ENCODE data around the gene NEDD4L.

DNA sequence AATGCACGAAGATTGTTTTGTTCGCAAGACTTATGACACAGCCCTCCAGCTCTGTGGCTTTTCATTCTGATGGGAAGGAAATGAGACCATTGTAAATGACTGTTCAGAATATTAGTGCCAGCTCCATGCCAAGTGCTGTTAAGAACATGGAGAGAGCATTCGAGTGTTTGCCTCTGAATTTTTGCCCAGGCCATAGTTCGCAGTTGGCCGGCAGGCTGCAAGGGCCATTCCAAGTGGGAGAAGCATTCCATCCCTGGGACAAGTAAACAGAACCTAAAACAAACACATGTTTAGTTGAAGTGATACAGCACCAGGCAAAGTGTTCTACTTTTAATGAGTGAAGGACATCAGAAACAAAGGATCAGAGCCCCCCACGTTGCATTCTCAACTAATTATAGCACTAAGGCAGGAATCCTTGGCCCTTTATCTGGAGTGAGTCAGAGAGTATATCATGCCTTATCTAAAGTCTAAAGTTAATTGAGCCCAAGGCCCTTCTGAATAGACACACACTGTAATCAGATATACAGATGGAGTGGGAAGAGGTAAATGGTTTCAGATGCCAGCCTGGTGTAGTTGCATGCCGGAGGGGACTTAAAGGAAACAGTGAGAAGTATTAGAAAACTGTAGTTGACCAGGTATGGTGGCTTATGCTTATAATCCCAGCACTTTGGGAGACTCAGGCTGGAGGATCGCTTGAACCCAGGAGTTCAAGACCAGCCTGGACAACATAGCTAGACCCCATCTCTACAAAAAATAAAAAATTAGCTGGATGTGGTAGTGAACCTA lies 53.3 kb downstream of the NEDD4L start:
- TF ChIP-seq CTCF (IDR thresholded peaks at IDR 0.05): no peak
- TF ChIP-seq POLR2A (IDR thresholded peaks at IDR 0.05): no peak

All from testis (tissue), 2 donors.